T-helper 2 cell treated with Interferon-gamma antibody and Interleukin-4, amounts not matched to agents 100 ng/mL and 5 ng/mL, for 36 hours (primary cell): ENCODE data around the gene CDH23. TPM values are rescaled to one million over a fixed set of nuclear protein-coding genes. Genes with fewer than 3 reads are reported as not detected.

Experiments
- intact Hi-C: fragments of 100-400 bp; cut with micrococcal nuclease; formaldehyde crosslinking; loops from one replicate; pipeline ENCODE4 v1.15.1; 2023
- total RNA-seq: library from RNA; stranded (reverse); gene quantifications from 2 replicates; pipeline ENCODE4 v1.2.3, GENCODE V29; 2022

Gene CDH23
- total RNA-seq, 1 donor from 2014 or later, result 4.2 TPM

- intact Hi-C loops, result no loop called here
These were observed 116.2 kb downstream of the CDH23 start for GRCh38 chr10:71512761-71513539.

- intact Hi-C loops, result no loop called here
These were observed 116.8 kb downstream of the CDH23 start for GRCh38 chr10:71513540-71513853.

GRCh38 chr10:71513936-71514335 lies 117.2 kb downstream of the CDH23 start:
- intact Hi-C loops, result no loop called here

GRCh38 chr10:71515531-71516172 lies 118.9 kb downstream of the CDH23 start:
- intact Hi-C loops, result no loop called here

GRCh38 chr10:71516890-71517289 lies 120.2 kb downstream of the CDH23 start:
- intact Hi-C loops, result no loop called here

- intact Hi-C loops, result no loop called here
These were observed 120.8 kb downstream of the CDH23 start for GRCh38 chr10:71517298-71518169.

GRCh38 chr10:71520042-71520441 lies 123.3 kb downstream of the CDH23 start:
- intact Hi-C loops, result no loop called here

GRCh38 chr10:71521504-71522441 lies 125.1 kb downstream of the CDH23 start:
- intact Hi-C loops, result no loop called here

- intact Hi-C loops, result no loop called here
These were observed 125.9 kb downstream of the CDH23 start for GRCh38 chr10:71522442-71523144.

- intact Hi-C loops, result no loop called here
These were observed 127.0 kb downstream of the CDH23 start for GRCh38 chr10:71523756-71524155.

- intact Hi-C loops, result no loop called here
These were observed 128.4 kb downstream of the CDH23 start for GRCh38 chr10:71525092-71525491.

GRCh38 chr10:71525721-71526120 lies 129.0 kb downstream of the CDH23 start:
- intact Hi-C loops, result no loop called here

GRCh38 chr10:71526653-71527052 lies 129.9 kb downstream of the CDH23 start:
- intact Hi-C loops, result no loop called here

- intact Hi-C loops, result no loop called here
These were observed 130.4 kb downstream of the CDH23 start for GRCh38 chr10:71527135-71527534.

- intact Hi-C loops, result no loop called here
These were observed 131.9 kb downstream of the CDH23 start for GRCh38 chr10:71528371-71529206.

GRCh38 chr10:71529207-71529827 lies 132.6 kb downstream of the CDH23 start:
- intact Hi-C loops, result no loop called here

GRCh38 chr10:71530781-71531180 lies 134.1 kb downstream of the CDH23 start:
- intact Hi-C loops, result no loop called here

- intact Hi-C loops, result no loop called here
These were observed 135.0 kb downstream of the CDH23 start for GRCh38 chr10:71531485-71532446.
